Erythroblast (primary cell): ENCODE results near the gene FBLN5.

ENCODE experiments used
- GATA1 ChIP-seq: IDR thresholded peaks from 2 replicates; pipeline ENCODE4 v1.6.1; 2011; ENCODE audit warnings: low read depth, mild to moderate bottlenecking, control low read depth, low read length, moderate library complexity
- POLR2A ChIP-seq: IDR thresholded peaks from 2 replicates; pipeline ENCODE4 v1.6.1; 2011; ENCODE audit warnings: mild to moderate bottlenecking, low read length

DNA sequence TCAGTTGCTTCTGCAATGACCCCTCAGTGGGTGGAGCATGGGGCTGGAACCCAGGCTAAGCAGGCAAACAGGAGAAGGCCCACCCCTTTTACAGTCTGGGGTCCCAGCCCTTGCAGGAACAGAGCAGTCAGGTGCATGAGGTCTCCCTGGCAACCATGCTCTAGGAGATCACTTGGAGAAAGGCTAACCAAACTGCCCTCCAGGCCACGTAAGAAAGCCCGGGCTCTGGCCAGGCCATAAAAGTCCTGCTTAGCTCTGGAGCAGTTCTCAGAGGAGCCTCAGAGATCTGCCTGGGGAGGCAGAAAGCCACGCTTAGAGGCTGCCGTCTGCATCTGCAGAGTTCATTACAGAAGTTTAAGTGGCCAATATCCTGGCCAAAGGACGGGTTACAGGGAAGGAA is 65.1 kb downstream of the FBLN5 start:
- no peak for TF ChIP-seq POLR2A
- TF ChIP-seq GATA1 = no peak
